Stimulated activated CD8-positive, alpha-beta memory T cell treated with anti-CD3 and anti-CD28 coated beads, Interleukin-15, amount 100 ng/mL, for 1 hour (primary cell): ENCODE data around the gene PLEKHJ1.

ENCODE experiments used
- DNase-seq: peaks from one replicate; pipeline ENCODE4 v3.0.0-alpha.2; 2020; ENCODE audit warnings: low read depth

The PLEKHJ1 gene

DNA sequence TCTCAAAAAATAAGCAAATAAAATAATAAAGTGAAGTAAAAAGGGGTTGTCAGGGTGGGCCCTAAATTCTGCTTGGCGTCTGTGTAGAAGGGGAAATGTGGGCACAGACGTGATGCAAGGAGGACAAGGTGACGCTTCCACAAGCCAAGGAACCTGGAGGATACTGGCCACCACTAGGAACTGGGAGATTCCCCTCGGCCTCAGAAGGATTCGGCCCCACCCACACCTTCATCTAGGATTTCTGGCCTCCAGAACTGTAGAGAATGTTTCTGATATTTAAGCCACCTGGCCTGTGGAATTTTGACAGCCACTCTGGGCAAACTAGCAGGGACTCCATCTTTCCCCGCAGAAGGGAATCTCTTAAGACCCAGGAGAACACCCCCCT lies 1.1 kb downstream of the PLEKHJ1 start:
- no peak for DNase-seq

DNA sequence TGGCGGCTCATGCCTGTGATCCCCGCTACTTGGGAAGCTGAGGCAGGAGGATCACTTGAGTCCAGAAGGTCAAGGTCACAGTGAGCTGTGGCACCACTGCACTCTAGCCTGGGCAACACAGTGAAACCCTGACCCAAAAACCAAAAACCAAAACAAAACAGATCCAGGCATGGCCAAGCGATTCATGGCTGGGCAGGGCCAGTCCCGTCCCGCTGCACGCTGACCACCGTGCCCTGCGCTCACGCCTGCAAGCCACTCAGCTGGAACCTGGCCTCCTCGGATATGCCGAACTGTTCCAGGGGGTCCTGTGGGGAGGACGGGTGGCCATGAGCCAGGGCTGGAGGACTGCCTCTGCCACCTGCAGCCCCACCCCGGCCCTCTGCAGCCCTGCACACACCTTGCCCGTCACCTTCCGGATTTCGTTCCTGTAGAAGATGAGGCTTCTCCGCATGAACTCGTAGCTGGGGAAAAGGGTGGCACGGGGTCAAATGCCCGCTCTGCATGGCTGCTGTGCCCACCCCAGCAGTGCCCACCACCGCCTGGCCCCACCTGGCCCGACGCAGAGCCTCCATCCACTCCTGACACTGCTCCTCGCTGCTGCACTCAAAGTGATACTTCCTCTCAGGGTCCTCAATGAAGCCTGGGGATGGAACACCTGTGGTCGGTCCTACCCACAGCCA lies 2.4 kb downstream of the PLEKHJ1 start:
- DNase-seq: no peak

DNA sequence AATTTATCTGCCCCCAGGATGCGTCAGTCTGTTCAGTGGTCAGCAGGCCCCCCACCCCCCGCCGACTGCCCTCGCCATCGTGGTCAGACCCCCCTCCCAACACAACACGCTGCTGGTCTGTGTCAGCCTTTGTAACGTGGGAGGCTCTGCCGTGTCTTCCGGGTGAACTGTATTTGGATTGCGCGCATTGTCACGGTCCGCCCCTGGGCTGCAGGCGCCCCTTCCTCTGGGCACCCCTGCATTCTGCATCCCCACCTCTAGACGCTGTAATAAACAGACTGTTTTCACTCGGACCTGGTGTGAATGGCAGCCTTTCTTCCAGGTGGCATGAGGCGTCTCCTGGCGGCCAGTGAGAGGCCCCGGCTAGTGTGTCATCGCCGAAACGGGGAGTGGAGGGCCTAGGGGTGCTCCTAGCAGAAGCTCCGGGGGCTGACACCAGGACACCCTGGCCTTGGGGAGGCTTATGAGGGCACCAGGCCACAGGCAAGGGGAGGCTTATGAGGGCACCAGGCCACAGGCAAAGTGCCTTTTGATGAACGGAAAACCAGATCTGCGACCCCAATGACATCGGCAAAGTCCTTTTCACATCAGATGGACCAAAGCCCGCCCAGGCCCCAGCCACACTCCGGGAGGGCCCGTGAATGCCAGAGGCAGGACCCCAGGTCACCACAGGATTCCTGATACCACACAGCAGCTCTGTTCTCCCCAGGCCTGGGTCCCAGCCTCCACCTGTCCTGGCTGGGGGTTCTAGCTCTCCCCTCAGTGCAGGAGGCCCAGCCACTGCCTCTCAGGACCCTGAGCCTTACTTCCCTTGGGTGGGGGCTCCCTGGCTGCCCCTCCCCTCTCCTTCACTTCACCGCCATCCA lies 3.6 kb downstream of the PLEKHJ1 start:
- DNase-seq: no peak

GRCh38 chr19:2231621-2232221 lies 4.4 kb downstream of the PLEKHJ1 start:
- no peak for DNase-seq

DNA sequence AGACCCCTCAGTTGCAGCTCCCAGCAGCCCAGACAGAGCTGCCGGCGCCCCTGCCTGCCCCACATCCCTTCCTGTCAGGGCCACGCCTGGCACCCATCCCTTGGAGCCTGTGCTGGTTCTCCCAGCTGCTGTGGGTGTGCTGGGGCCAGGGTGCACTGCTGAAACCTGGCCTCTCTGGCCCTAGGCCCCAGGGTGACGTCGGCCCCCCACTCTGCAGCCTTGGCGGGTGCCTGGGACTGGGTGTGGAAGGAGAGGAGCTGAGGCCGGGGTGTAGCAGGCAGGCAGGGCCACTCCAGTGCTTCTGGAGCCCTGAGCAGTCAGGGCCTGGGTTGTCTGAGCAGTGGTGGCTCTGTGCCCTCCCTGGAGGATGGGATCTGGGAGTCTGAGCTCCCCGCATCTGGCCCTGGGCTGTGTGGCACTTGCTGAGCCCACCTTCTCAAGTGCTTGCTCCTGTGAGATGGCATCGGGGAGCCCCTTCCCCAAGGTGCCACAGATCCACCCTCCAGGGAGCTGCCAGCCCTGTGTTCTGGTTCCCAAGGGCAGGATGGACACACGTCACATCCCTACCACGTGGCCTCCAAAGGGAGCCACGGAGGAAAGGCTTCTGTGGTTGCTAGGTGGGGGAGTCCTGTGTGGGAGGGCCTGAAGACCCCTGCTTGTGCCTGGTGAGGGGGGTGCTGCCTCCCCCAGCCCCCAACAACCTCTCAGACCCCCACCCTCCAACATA lies 5.2 kb downstream of the PLEKHJ1 start:
- DNase-seq: no peak

DNA sequence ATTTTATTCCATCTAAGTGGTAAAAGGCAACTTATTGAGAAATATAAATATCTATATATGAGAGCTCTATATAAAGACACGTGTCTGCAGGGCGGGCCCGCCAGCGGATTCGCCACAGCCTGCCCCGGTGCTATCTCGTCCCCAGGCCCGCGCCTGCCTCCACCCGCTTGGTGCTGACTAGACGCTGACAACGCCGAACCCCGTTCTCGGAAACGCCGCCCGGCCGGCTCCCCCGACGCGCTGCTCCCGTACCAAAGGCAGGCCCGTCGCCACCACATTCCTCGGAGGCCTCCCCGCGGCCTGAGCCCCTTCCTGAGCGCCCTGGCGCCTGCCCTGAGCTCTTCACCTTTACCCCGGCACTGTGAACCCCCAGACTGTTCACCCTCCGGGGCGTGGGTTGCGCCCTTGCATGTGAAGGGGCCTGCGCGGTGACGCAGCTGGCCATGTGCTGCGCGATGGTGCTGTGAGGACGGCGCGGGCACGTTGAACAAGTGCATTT lies 6.0 kb downstream of the PLEKHJ1 start:
- DNase-seq: no peak

DNA sequence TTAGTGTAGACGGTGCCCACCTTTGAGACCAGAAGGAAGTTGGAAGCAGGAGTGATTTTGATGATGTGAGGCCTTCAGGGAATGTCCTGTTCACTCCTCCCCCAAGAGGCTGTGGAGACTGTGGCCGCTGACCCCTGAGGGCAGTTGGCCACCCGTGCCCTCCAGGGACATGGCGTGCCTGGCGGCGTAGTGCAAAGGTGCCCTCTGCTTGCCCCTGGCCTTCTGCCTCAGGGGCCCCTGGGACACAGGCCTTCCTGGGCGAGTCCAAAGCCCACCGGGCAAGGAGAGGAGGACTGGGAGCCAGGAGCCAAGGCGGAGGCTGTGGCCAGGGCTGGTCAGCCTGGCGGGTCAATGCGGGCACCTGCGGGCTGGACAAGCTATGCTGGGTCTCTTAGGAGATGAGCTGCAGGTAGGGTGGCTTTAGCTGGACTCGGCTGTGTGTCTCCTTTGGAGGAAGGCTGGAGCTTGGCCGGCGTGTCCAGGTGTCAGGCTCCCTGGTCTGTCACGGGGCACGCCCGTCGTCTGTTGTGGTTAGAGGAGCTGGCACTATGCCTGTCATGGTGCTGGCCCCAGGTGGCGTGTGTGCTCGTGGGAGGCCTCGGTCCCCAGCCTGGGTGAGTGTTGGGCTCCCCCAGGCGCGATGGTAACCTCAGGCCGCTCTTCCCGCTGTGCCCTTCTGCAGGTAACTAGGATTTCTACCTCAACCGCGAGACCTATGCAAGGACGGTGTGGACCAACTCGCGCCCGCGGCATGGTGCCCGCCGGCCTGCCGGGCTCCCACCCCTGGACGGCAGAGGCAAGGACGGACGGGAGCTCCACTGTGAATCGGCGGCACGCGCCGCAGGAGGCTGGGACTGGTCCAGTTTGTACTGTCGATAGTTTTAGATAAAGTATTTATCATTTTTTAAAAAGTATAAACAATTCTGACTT lies 6.8 kb downstream of the PLEKHJ1 start:
- DNase-seq: no peak

DNA sequence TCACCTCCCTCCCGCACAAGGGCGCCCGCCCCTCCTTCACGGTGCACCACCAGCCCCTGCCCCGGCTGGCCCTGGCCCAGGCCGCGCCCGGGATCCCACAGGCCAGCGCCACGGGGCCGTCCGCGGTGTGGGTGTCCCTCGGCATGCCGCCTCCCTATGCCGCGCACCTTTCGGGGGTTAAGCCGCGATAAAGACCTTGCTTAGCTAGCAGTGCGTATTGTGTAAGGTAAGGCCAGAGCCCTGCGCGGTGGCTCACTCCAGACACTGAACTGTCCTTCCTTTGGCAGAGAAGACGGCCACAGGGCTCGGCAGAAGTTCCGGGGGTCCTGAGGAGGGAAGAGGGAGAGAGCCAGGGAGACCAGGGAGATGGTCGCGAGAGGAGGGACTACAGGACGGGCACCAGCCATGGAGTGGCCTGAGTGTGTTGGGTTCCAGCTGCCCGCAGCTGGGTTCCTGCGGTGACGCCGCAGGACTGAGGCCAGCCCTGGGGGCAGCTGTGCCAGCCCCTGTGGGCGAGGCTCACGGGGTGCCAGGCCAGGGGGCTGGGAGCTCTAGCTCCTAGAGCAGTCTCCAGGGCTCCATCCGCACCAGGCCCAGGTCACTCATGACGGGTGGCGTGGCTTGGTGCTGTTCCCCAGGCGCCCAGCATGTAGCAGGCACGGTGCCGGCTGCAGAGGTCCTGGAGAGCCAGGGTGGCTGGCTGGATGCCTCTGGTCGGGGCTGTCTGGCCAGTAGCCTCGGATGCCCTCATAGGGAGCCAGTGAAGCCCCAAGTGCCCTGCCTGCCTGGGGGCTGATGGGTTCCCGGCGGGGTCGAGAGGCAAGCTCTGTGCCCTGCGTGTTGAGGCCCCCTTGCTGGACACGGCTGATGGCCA lies 7.7 kb downstream of the PLEKHJ1 start:
- DNase-seq: no peak

GRCh38 chr19:2227415-2228156 lies 8.5 kb downstream of the PLEKHJ1 start:
- DNase-seq: no peak

GRCh38 chr19:2226840-2227360 lies 9.2 kb downstream of the PLEKHJ1 start:
- no peak for DNase-seq

DNA sequence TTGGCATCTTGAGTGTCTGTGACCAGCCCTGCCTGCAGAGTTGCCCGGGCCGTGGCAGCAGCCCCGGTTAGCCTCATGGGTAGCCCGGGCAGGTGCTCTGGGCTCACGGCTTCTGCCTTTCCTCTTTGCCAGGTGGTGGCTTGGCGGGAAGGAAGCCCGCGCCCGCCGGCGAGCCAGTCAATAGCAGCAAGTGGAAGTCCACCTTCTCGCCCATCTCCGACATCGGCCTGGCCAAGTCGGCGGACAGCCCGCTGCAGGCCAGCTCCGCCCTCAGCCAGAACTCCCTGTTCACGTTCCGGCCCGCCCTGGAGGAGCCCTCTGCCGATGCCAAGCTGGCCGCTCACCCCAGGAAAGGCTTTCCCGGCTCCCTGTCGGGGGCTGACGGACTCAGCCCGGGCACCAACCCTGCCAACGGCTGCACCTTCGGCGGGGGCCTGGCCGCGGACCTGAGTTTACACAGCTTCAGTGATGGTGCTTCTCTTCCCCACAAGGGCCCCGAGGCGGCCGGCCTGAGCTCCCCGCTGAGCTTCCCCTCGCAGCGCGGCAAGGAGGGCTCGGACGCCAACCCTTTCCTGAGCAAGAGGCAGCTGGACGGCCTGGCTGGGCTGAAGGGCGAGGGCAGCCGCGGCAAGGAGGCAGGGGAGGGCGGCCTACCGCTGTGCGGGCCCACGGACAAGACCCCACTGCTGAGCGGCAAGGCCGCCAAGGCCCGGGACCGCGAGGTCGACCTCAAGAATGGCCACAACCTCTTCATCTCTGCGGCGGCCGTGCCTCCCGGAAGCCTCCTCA lies 9.9 kb downstream of the PLEKHJ1 start:
- DNase-seq: no peak

DNA sequence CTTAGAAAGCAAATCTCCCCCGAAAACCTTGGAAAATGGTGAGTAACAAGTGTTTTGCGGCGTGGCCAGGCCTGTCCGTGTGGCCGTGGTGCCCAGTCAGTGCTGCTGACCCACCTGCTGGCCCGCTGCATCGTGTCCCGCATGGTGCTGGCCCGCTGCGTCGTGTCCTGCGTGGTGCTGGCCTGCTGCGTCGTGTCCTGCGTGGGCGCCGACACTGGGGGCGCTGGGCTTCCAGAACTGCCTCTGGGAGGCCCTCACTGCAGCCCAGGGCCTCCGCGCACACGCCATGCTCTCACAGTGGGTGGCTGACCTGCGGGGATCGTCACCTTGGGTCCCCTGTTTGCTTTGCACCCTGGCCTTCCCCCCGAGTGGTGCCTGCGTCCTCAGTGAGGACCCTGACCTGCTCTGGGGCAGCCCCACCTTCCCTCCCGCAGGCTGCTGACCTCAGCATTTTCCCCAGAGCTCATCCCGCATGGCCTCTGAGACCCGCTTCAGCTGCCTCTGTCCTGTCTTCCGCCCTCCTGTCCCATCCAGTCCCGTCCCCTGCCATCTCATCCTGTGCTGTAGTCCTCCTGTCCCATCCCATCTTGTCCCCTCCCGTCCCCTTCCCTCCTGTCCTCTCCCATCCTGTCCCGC lies 10.6 kb downstream of the PLEKHJ1 start:
- DNase-seq: no peak

- no peak for DNase-seq
Measured at GRCh38 chr19:2224754-2225349, 11.3 kb downstream of the PLEKHJ1 start.

DNA sequence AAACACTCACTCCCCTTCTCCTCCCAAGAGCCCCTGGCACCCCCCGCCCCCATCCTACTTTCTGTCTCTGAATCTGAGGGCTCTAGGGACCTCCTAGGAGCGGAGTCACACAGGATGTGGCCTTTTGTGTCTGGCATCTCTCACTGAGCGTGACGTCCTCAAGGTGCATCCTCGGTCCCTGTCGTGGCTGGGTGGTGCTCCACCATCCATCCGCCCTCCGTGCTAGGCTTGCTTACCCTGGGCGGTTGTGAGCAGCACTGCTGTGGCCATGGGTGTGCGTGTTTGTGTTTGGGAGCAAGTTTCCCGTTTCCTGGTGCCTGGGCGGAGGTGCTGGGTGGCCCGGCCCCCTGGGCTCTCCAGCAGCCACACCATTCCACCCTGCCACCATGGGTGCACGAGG lies 12.2 kb downstream of the PLEKHJ1 start:
- no peak for DNase-seq

GRCh38 chr19:2223391-2223790 lies 12.7 kb downstream of the PLEKHJ1 start:
- no peak for DNase-seq

DNA sequence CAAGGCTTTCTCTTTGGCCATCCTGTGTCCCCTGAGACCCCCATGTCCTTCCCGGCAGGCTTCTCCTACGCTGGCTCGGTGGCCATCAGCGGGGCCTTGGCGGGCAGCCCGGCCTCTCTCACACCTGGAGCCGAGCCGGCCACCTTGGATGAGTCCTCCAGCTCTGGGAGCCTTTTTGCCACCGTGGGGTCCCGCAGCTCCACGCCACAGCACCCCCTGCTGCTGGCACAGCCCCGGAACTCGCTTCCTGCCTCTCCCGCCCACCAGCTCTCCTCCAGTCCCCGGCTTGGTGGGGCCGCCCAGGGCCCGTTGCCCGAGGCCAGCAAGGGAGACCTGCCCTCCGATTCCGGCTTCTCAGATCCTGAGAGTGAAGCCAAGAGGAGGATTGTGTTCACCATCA lies 14.2 kb downstream of the PLEKHJ1 start:
- no peak for DNase-seq

GRCh38 chr19:2221250-2221831 lies 14.8 kb downstream of the PLEKHJ1 start:
- no peak for DNase-seq
